GM13977 (cell line): ENCODE results near the gene KRT26.
"Not testable (repeated sequence)": the region's sequence is repeated elsewhere in the genome, so short reads cannot be mapped to it uniquely, and the experiment has no call there.

ENCODE experiments used
- DNase-seq: peaks from one replicate; pipeline ENCODE4 v3.0.0; 2012; ENCODE audit warnings: low spot score
- in situ Hi-C: fragments of 300-500 bp; cut with MboI; formaldehyde crosslinking; loops from one replicate; pipeline ENCODE4 v1.12.0; 2022; ENCODE audit warnings: low sequenced_read_pairs, low pct_unique_long_range_greater_than_20kb, mixed read lengths, inconsistent platforms; ENCODE audit not compliant: unreplicated experiment
- TF ChIP-seq, protein P1 (sequence below): IDR thresholded peaks from 2 replicates; pipeline ENCODE4 v1.5.1; 2012; ENCODE audit warnings: mild to moderate bottlenecking, control low read depth; ENCODE audit not compliant: insufficient read depth; ENCODE audit errors: extremely low read depth, missing control alignments

Gene KRT26

DNA sequence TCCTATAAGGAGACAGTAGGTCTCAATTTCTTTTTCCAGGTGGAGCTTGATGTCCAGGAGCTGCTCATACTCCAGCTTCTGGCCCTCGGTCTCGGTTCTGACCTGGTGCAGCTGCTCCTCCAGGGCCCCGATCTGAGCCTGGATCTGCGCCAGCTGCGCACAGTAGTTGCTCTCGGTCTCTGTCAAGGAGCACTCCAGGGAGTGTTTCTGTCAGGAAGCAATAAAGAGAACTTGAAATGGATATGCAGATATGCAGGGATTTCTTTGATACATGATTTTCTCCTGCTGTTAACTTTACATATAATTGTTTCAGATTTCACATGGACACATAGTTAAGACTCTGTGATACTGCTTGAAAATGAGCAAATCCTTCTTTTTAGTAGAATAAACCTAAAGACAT, 21.6 kb downstream of the KRT26 start:
- in situ Hi-C loops, result no loop called here
- DNase-seq, result no peak
- TF ChIP-seq, protein P1, sequence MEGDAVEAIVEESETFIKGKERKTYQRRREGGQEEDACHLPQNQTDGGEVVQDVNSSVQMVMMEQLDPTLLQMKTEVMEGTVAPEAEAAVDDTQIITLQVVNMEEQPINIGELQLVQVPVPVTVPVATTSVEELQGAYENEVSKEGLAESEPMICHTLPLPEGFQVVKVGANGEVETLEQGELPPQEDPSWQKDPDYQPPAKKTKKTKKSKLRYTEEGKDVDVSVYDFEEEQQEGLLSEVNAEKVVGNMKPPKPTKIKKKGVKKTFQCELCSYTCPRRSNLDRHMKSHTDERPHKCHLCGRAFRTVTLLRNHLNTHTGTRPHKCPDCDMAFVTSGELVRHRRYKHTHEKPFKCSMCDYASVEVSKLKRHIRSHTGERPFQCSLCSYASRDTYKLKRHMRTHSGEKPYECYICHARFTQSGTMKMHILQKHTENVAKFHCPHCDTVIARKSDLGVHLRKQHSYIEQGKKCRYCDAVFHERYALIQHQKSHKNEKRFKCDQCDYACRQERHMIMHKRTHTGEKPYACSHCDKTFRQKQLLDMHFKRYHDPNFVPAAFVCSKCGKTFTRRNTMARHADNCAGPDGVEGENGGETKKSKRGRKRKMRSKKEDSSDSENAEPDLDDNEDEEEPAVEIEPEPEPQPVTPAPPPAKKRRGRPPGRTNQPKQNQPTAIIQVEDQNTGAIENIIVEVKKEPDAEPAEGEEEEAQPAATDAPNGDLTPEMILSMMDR, result no peak

DNA sequence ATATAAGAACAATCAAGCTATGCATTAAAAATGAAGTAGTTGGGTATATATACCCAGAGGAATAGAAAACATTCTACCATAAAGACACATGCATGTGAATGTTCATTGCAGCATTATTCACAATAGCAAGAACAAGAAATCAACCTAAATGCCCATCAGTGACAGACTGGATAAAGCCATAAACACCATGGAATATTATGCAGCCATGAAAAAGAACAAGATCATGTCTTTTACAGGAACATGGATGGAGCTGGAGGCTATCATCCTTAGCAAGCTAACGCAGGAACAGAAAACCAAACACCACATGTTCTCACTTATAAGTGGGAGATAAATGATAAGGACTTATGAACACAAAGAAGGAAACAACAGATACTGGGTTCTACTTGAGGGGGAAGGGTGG, 23.3 kb downstream of the KRT26 start:
- in situ Hi-C loops, DNase-seq: not testable (repeated sequence)

DNA sequence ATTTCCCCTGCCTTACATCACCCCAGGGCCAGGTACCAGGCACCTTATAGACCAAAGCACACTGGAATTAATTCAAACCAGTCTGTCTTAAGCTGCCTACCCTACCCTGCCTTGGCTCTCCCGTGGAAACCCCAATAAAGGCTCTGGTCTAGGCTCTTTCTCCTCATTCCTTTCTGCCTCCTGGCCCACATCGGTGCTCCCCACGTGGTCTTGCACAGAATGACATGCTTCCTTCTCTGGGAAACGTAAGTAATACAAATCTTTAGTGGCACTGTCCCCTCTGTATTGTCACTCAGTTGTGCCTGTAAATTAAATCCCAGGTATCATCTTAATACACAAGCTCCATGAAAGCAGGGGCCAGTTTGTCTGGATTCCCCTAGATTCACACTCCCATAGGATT, 33.4 kb downstream of the KRT26 start:
- no peak for DNase-seq
- in situ Hi-C loops, result no loop called here
- TF ChIP-seq, protein P1, result no peak

DNA sequence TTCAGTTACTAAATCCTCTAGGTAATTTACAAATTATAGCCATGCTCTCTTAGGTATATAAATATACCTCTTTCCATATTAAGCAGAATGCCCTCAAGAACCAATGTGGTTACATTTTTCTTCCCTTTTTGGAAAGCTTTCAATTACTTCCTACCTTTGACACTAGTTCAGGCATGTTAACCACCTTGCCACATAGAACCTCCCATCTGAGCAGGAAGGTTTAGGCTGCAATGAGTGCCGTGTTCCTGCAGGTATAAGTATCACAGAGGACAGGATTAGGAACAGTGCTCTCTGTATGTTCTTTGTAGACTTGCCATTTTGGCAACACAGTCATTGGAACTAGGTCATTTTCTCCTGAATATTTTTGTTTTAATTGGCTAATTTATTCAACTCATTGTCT, 37.0 kb downstream of the KRT26 start:
- TF ChIP-seq, protein P1, result no peak
- no peak for DNase-seq
- in situ Hi-C loops, result no loop called here

DNA sequence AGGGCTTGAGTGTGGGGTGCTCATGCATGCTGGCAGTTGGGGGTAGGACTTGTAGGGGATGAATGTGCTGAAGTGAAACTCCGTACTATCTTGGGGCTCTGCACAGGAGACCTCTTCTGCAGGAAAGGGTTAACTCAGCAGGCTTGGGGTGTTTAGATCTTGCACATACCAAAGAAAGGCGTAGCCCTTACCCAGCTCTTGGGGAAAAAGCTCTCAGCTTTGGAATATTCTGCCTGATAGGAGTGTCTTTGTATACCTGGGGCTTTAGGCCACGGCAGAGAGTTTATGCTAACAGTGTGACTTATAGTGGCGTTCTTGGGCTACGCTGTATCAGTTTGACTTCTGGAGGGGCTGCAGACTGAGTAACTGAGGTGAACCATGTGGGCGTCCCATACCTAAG, 38.0 kb downstream of the KRT26 start:
- in situ Hi-C loops, result no loop called here
- DNase-seq, result no peak
- TF ChIP-seq, protein P1, result no peak

DNA sequence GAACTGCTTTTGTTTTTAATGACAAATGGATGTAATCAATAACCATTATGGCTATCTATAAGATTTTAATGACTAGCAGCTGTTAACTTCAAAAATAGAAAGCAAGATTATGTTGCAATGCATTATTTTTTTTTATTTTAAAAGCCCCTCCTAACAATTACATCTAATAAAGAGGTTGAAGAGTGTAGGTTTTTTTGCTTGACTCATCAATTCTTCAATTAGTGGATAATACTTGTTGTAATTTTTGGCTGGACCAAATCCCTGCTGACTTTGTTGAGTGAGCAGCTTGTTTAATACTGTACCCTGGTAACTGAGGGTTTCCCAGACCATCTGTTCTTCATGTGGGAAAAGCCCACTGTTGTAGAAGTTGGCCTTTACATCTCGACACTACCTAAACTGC, 41.0 kb downstream of the KRT26 start:
- TF ChIP-seq, protein P1, result no peak
- in situ Hi-C loops, result no loop called here

DNA sequence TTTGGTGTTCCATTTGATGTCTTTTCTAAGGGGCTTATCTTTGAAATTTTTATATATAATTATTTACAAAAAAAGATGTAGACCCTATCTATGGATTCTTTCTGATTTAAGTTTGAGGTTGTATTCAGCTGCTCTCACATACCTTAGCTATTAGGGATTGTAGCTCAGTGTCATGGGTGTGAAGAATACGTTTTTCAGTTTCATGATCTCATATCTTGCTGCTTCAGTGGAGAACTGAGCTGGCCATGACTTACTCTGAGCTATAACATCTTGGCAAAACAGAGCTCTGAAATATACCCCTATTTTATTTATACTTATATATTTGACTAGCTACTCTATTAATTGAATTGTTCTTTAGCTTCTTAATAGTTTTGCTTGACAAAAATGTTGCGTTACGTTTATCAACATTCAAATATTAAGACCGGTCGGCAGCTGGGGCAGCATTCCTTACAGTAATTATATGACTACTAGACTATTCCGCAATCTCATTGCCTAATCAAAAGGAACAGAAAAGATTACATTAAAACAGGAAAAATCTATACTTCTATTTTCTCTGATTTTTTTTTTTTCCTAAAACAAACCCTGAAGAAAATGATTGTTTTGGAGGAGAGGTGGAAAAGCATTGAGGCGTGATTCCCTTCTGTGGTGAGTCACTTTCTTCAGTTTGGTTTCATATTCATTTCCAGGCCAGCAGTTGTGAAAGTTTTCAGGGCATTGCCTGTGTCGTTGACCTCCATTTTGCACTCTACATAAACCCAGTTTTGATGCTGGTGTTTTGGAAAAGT, 44.4 kb downstream of the KRT26 start:
- in situ Hi-C loops, result no loop called here
- peak; percentile 43 for DNase-seq
- TF ChIP-seq, protein P1, result no peak

More for the DNA sequence above, 41.0 kb downstream of the KRT26 start:
- DNase-seq, result no peak
